ENCODE results near the gene HSPB3.
"Not testable (repeated sequence)": the region's sequence is repeated elsewhere in the genome, so short reads cannot be mapped to it uniquely, and the experiment has no call there.

HSPB3 gene

DNA sequence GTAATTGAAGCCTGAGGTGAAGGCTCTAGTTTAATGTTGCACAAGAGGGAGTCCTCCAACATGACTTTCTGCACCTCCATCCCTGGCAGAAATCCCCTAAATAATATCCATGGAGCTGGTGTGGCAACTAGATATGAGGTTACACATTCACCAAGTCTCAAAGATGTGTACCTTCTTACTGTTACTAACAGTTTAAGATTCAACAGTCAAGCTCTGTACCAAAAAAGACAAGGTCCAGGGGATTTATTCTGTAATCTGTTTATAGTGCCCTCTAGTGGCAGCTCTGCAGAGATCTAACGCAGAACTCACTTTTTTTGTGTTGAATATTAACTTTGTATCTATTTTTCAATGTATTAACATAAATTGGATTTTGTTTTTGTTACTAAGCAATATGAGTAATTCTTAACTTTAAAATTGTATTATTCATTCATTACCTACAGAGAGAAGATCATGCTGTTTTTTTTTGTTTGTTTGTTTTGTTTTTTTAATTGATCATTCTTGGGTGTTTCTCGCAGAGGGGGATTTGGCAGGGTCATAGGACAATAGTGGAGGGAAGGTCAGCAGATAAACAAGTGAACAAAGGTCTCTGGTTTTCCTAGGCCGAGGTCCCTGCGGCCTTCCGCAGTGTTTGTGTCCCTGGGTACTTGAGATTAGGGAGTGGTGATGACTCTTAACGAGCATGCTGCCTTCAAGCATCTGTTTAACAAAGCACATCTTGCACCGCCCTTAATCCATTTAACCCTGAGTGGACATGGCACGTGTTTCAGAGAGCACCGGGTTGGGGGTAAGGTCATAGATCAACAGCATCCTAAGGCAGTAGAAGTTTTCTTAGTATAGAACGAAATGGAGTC is 35.7 kb upstream of the HSPB3 start:
- POLR2A ChIA-PET: interaction anchor here (0.9 kb wide), 1 partner anchor 109 kb away, joined by 4 read pairs; the partner anchor contains the start of gene ARL15

DNA sequence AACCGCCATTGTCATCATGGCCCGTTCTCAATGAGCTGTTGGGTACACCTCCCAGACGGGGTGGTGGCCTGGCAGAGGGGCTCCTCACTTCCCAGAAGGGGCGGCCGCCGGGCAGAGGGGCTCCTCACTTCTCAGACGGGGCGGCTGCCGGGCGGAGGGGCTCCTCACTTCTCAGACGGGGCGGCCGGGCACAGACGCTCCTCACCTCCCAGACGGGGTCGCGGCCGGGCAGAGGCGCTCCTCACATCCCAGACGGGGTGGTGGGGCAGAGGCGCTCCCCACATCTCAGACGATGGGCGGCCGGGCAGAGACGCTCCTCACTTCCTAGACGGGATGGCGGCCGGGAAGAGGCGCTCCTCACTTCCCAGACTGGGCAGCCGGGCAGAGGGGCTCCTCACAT is 35.0 kb upstream of the HSPB3 start:
- CTCF ChIA-PET: interaction anchor here (1.6 to 1.9 kb wide), 5 partner anchors 11 to 177 kb away, joined by 11 to 30 read pairs (median 18); no protein-coding TSS in a partner anchor

More for the DNA sequence above, 35.7 kb upstream of the HSPB3 start:
- TF ChIP-seq, protein P1, sequence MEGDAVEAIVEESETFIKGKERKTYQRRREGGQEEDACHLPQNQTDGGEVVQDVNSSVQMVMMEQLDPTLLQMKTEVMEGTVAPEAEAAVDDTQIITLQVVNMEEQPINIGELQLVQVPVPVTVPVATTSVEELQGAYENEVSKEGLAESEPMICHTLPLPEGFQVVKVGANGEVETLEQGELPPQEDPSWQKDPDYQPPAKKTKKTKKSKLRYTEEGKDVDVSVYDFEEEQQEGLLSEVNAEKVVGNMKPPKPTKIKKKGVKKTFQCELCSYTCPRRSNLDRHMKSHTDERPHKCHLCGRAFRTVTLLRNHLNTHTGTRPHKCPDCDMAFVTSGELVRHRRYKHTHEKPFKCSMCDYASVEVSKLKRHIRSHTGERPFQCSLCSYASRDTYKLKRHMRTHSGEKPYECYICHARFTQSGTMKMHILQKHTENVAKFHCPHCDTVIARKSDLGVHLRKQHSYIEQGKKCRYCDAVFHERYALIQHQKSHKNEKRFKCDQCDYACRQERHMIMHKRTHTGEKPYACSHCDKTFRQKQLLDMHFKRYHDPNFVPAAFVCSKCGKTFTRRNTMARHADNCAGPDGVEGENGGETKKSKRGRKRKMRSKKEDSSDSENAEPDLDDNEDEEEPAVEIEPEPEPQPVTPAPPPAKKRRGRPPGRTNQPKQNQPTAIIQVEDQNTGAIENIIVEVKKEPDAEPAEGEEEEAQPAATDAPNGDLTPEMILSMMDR (IDR thresholded peaks at IDR 0.05; ENCODE audit: control extremely low read depth, extremely low read depth, low read depth, missing control alignments): peak; percentile 67
- peak; percentile 52 for DNase-seq (ENCODE audit: extremely low spot score)
- CTCF ChIA-PET: interaction anchor here (0.6 to 1.9 kb wide), 32 partner anchors 10 to 193 kb away, joined by 3 to 30 read pairs (median 5); partner anchors contain the start of genes ARL15 and SNX18

DNA sequence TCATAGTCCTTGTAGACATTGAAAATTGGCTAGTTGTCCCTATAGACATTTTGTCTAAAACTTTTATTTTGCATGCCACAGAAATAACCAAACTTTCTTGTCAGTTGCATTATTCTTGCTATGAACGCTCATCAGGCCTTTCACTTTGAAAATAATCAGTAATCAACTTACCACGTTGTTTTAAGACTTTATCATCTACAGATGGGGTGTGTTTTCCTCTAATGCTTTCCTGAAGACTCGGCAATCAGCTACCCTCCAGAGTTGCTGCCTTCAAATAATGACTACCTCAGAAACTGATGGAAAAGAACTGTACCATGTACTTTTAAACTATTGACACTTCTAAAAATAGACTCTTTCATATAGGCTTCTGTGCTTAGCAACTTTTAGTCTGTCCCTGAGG is 33.5 kb upstream of the HSPB3 start:
- POLR2A ChIA-PET: interaction anchor here (1.3 kb wide), 1 partner anchor 111 kb away, joined by 3 read pairs; the partner anchor contains the start of gene ARL15

More for the DNA sequence above, 35.0 kb upstream of the HSPB3 start:
- POLR2A ChIA-PET; DNase-seq (ENCODE audit: extremely low spot score): not testable (repeated sequence)

DNA sequence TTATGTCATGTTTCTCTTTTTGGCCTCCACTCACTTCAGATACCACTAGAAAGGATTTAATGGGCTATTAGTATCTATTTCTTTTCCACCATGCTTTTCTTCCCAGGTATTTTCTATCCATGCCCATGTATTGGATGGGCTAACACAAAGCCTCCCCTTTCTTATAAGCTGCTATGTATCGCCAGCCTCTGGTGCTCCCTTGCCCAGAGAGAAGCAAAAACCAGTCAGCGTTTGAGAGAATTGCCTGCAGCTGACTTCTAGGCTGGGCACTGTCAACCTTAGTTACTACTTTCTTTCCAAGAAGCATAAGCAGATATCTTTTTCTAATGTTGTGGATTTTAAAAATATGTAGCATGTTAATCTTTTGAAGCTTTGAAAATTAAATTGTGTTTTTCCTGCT is 30.2 kb upstream of the HSPB3 start:
- CTCF ChIA-PET: interaction anchor here (0.9 to 3.0 kb wide), 5 partner anchors 10 to 181 kb away, joined by 3 to 13 read pairs (median 3); no protein-coding TSS in a partner anchor
- POLR2A ChIA-PET: no interaction called here
- TF ChIP-seq, protein P1 (IDR thresholded peaks at IDR 0.05; ENCODE audit: control extremely low read depth, extremely low read depth, low read depth, missing control alignments): no peak
- no peak for DNase-seq (ENCODE audit: extremely low spot score)

More for the DNA sequence above, 33.5 kb upstream of the HSPB3 start:
- CTCF ChIA-PET: interaction anchor here (1.2 to 1.4 kb wide), 2 partner anchors 167 to 178 kb away, joined by 3 to 6 read pairs; no protein-coding TSS in a partner anchor
- no peak for DNase-seq (ENCODE audit: extremely low spot score)
- TF ChIP-seq, protein P1 (IDR thresholded peaks at IDR 0.05; ENCODE audit: control extremely low read depth, extremely low read depth, low read depth, missing control alignments): no peak

DNA sequence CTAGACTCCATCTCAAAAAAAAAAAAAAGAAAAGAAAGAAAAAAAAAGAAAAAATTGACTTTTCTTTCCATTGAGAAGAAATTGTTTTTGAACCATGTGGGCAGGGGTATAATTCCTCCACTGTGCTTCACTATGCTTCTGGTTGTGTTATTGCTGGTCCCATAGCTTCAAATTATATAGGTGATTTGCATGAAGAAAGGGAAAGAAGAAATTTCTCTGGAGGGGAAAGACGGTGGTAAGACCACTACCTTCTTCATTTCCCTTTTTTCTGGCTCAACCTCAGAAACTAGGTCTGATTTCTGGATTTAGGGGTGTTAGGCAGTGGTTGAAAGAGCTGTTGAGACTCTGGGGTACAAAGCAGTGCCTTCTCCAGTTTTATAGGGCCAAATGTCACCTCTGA is 29.3 kb upstream of the HSPB3 start:
- ChIA-PET POLR2A (no interaction called here), CTCF (interaction anchor here (3.0 kb wide), 1 partner anchor 182 kb away, joined by 13 read pairs; no protein-coding TSS in a partner anchor)
- DNase-seq (ENCODE audit: extremely low spot score): no peak
- TF ChIP-seq, protein P1 (IDR thresholded peaks at IDR 0.05; ENCODE audit: control extremely low read depth, extremely low read depth, low read depth, missing control alignments): no peak

DNA sequence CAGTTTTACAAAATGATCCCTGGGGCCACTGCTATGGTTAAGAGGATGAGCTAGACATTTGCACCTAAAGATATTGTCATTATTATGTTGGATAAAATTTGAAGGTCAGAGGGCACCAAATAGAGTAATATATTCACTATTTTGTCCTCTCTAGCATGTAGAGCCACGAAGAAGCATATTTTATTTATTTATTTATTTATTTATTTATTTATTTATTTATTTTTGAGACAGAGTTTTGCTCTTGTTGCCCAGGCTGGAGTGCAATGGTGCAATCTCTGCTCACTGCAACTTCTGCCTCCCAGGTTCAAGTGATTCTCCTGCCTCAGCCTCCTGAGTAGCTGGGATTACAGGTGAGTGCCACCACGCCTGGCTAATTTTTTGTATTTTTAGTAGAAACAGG is 20.8 kb upstream of the HSPB3 start:
- CTCF ChIA-PET: interaction anchor here (0.7 to 5.2 kb wide), 4 partner anchors 9 to 55 kb away, joined by 3 to 18 read pairs (median 4); partner anchors contain the start of gene HSPB3
- POLR2A ChIA-PET: interaction anchor here (1.1 kb wide), 1 partner anchor 124 kb away, joined by 4 read pairs; the partner anchor contains the start of gene ARL15
- DNase-seq (ENCODE audit: extremely low spot score): not testable (repeated sequence)

DNA sequence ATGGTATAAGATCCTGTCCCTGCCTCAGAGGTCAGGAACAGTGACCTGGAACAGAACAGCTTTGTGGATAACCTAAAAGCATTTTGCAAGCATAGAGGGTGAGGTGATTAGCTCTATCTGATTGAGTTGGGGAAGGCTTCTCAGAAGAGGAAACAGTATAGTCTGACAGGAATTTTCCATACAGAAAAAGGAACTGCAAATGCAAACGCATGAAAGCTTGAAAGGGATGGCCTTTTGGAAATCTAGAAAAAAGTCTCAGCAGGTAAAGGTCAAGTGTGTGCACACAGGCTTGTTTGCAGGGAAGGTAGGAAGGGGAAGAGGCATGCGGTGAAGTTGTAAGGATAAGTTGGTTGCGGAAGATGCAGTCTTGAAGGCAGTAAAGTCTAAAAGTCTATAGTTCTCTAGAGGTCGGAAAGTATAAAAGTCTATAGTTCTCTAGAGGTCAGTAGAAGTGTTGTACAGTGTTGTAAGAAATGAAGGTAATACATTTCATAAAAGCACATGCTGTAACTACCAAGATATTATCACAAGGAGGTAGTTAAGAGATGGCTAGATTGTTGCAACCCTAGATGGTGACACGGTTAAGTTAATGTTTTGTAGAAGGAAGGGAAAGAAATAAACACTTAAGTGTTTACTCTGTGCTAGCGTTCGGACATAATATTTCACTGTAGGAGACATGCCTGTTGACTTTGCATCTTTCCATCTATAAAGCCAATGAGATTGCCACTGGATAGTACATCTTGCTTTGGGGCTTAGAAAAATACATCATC is 16.7 kb upstream of the HSPB3 start:
- CTCF ChIA-PET: interaction anchor here (1.1 to 2.5 kb wide), 4 partner anchors 7 to 50 kb away, joined by 3 to 12 read pairs (median 4); no protein-coding TSS in a partner anchor
- TF ChIP-seq, protein P1 (IDR thresholded peaks at IDR 0.05; ENCODE audit: control extremely low read depth, extremely low read depth, low read depth, missing control alignments): no peak
- no peak for DNase-seq (ENCODE audit: extremely low spot score)
- POLR2A ChIA-PET: interaction anchor here (0.8 kb wide), 1 partner anchor 127 kb away, joined by 3 read pairs; no protein-coding TSS in a partner anchor
